Hematopoietic multipotent progenitor cell (in vitro differentiated cells): Measurements from ENCODE around the gene STC2. TPM values are rescaled to one million over a fixed set of nuclear protein-coding genes. Genes with fewer than 3 reads are reported as not detected.

Experiments used
- DNase-seq, 3 donors: peaks; one replicate each; pipeline ENCODE4 v3.0.0-alpha.2; 2011 to 2015; ENCODE audit warnings: low read depth in 2 of 3, low spot score in 2 of 3
- total RNA-seq: library from RNA; depleted of rRNA; stranded (reverse); fragments of >200 nt; gene quantifications from one replicate; pipeline ENCODE4 v1.2.3, GENCODE V29; 2012

STC2 gene
- total RNA-seq, 1 donor, result 0.27 TPM

DNA sequence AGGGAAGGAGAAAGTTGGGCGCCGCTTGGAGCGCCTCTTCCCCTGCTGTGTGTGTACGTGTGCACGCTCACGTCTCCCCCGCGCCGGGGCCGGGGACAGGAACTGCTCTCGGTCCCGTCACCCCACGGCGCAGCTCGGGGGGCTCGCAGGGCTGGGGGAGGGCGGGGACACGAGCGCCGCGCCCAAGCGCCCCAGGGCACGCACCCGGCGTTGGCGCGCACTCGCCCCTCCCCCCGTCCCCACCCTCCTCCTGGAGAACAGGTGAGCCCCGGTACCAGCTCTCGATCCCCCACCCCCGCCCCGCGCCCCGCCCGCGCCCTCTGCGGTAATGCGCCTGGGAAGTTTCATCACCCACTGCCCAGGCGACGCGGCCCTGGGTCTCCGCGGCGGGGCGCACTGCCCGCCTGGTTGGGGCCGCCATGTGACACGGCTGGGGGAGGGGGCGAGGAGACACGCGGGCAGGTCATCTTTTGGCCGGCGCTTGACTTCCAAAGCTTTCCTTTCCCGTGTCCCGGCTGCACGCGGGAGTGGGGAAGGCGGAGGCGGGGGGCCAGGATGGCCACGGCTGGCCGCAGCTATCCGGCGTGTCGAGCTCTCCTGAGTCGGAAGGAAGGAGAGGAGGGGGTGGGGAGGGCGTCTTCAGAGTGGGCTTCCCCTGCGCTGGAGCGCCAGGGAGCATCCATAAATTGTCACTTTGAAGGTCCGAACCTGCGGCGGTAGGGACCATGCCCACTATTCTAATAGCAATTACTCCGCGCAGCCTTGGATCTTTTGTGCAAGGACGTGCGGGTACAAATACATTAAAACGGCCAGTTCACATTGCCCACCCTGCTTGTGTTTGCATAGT, 1.5 kb upstream of the STC2 start:
- DNase-seq, result no peak

DNA sequence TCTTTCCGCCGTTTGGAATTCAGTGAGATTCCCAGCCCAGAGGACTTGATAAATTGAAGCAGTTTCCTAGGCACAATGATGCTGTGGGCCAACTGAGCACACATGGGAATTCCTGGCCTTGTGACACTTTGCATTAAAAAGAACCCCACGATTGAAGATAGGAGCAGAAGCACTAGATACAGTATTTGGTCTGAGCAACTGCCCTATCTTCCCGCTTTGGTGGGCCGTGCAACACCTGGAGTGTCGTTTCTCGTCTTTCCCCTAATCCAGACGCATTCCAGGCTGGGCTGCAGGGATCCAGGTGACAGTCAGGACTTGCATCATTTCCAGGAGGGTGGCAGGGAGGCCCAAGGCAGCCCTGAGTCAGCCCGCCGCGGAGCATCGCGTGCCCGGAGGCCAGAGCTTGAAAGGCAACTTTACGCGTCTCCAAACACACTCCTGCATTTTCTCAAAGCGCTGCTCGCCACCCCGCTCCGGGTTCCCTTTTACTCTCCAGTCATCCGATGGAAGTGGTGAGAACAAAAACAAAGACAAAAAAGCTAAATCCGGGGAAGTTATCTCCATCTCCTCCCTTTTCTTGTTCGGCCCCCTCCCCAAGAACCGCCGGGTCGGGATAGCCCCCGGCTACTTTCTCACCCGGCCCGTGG, 753 bp upstream of the STC2 start:
- DNase-seq, result peak in 1 of 3 donors; percentile 29

DNA sequence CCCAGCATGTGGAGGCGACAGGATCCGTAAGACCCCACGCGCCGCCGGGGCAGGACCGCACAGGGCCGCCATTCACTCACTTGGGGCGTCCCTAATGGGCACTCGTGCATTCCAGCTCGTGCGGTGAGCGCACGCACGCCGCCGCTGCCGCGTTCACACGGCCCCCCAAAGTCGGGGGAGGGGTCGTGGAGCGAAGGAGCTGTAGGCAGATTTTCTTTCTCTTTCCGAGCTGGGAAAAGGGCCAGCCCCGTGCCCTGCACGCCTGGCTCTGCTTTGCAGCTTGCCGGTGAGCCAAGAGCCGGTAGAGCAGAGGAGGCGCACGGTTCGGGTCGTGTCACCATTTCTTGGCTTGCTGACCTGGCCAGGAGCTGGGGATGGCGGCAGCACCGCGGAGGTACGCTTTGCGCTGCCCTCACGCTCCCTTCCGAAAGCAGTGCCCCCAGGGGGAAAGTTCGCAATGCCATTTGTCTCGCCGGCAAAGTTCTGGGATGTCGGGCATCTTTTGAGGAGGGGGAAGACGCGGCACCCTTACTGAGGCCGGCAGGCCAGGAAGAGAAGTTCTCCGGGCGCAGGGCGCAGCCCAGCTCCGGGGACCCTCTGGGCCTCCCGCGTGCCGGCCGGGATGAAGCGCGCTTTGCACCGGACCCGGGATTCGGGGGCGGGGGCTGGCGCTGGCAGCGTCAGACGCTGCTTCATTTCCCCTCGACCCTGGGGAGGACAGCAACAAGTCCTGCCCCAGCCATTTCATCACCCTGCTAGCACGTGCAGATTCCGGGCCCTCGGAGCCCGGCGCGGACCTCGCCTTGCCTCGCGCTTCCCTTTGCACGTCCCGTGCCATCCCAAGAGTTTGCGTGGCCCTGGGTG, 898 bp downstream of the STC2 start:
- DNase-seq, result peak in 1 of 3 donors; percentile 18

DNA sequence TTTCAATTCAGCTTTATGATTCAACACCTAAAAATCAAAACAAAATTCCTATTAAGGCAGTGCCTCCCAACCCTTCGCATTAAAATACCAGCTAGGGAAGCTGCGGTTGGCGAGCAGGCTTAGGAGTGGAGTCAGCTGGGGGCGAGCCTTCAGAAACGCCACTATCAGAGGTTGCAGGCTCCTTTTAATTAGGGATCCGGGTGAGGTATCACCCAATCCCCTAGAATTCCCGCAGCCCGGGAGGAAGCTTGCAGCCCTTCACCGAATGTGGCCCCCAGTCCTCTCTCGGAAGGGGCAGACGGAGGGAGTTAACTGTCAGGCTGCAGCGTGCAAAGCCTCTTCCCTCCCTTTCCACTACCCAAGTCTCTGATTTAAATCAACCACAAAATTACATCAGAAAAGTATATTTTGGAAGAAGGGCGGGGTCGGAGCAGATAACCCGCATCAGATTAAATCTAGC, 1.7 kb downstream of the STC2 start:
- no peak for DNase-seq

DNA sequence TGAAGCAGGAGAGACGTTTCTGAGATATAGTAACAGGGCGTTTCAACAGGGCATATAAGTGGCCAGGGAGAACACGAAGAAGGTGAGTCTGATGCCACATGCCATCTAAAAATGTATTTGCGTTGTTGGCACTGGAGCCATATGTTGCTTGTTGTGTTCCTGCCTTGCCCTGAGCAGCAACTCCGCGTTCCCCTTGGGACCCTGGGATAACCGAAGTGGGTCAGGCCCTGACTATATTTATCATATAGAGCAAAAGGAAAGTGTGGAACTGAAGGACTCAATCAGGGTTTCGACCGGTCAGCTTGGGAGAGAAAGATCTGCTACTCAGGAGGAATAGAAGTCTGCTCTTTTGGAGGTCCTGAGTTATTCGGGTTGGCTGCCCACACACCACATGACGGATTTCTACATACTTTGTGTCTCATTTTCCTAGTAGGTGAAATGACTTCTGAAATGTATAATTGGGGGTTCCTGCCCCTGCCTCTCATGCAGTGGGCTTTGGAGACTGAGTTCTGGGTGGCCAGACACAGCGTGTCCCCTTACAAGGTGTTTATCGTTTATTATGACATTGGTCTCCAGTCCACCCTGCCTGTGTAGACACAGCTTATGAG, 3.0 kb downstream of the STC2 start:
- DNase-seq, result no peak

DNA sequence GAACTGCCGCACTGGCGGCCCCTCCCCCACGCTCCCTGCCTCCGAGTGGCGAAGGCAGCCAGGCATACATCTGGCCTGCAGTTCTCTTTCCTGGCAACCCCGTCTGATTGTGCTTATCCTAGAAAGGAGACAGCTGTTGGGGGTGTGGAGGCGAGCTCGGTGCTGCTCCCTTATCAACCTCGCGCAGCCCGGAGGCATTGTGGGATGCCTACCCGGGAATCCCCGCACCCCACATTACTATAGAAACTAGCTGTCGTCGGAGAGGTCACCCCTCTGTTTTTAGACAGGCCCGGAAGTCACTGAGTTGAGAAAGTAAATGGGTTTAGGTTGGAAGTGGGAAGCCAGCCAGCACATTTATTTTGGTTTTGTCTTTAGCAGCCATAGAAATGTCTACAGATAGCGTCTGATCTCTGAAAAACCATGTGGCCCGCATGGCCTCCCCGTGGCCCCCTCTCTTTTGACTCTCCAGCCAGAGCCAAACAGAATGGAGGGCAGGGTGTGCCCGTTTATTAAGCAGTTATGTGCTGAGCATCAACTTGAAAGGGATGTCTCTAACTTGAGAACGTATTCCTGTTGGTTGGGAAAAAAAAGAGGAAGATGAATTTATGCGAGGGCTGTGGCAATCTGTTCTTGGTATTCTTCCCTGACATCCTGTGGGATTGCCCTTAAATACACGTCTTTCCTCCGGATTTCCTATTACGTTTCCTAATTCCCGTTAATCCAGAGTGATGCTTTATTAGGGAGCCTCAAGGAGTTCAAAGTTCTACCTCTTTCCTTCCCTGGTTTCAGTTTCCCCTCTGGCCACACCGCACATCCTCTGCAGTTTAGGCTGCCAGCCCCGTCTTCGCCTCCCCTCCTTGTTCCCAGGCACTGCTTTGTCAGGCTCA, 3.9 kb downstream of the STC2 start:
- DNase-seq, result peak in 2 of 3 donors; percentile 57 to 62

DNA sequence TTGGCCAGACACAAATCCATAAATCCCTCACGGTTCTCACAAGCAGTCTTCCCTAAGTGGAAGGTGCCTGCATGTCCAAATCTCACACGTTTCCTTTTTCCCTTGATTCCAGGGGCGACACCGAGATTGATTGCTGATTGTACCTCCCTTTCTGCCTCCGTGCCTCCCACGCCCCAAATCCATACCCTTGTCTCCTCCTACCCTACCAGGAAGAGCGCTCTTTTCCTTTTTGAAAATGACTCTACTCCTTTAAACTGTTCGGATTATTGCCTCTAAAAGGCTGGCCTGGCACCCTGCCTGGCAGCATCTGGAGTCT, 4.5 kb downstream of the STC2 start:
- no peak for DNase-seq

DNA sequence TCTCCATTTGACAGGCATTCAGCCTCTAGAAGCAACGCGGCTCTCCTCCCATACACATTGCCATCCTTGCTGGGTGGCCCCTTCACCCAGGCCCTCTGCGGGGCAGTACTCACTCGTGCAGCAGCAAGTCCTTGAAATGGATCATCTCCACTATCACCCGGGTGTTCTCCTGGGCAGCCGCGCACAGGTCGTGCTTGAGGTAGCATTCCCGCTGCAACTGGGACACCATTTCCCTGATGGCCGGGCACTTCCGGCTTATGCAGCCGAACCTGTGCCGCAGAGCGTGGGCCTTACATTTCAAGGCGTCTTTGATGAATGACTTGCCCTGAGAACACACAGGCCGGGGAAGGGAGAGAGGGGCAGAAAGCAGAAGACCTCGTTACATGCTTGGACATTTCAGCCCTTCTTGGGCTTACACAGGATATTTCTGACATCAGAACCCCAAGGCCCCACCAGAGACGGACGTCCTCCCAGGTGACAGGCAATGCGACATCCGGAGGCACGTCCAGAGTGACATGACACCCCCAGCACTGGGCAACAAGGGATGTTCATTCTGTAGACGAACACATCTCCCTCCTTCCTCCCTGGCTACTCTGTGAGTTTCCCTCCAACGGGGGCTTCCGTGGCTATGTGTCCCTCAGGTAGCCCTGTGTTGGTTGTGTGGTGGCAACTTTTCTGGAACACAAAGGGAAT, 5.0 kb downstream of the STC2 start:
- DNase-seq, result no peak

DNA sequence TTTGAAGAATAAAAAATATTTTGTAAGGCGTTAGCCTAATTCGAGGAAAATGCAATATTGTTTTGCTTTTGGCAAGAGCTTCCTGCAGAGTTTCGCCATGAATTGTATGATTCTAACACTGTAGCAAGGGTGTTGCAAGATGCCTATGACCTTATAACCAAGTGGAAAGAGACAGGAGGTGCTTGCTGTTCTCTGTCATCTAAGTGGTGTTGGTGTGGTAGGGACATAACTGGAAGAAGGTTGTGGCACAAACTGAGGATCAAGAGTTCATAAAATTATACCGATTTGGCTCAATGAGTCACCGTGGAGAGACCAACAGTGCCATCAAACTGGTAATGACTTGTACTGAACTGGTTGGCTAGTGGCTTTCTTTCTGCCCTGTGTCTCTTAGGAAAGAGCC, 6.3 kb downstream of the STC2 start:
- DNase-seq, result no peak

DNA sequence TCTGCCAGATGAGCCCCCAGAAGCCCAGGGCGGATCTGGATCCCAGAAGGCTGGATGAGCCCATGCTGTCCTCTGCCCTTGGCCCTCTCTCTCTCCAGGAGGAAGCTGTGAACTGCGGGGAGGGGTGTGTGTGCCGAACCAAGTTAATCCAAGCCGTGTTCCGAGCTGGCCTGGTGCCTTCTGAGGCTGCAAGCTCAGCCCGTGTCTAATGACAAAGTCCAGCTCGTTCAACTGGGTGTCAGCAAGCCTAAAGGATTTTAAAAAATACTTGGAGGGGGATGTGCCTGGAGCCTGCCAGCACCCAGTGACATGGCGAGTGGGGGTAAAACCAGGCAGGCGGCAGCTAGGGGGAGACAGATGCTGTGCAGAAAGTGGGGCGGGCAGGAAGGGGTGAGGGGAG, 8.0 kb downstream of the STC2 start:
- no peak for DNase-seq

DNA sequence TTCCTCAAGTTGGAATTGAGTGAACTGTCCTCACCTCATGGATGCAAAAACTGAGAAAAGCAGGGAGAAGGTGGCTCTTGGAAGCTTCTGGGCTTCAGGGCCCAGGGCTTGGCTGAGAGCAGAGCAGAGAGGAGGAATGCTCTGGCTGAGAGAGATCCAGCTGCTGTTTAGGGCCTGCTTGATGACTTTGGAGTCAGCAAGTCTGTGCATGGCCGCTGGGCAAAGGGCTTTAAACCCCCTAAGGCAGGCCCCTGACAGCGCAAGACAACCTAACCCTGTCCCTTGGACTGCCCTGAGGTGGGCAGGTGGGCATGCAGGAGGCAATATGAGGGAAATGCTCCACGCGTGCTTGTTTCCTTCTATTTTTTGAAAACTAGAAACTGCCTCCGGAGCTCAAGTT, 8.6 kb downstream of the STC2 start:
- DNase-seq, result no peak

DNA sequence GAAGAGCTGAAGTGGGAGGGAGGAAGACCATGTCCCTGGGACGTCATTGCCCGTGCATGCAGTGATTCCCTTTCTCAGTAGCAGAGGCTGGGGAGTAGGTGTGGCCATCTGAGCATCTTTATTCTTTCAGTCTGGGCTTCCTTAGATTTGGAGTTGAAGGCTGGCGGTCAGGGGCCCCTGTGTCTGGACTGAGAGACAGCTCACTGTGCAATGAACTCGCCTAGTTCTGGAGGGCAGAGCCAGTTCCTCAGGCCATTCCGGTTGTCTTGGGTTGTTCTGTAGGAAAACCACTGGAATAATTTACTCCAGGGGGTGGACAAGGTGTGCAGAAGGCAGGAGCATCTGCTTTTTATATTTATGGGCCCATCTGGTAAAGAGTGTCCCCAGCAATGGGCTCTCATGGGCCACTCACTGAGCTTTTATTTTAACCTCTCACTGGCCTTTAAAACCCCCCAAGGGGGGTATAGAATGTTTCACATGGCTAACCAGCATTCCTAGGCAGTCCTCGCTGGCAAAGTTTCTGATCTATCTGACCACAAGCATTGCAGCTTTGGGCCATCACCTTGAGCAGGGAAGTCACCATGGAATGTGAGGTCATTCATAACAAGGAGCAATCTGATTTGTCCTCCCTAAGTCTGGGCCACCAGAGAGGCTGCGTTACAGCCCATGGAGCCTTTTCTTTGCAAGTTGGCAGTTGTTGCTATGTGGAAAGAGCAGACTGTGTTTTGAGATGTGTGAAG, 9.2 kb downstream of the STC2 start:
- DNase-seq, result no peak

DNA sequence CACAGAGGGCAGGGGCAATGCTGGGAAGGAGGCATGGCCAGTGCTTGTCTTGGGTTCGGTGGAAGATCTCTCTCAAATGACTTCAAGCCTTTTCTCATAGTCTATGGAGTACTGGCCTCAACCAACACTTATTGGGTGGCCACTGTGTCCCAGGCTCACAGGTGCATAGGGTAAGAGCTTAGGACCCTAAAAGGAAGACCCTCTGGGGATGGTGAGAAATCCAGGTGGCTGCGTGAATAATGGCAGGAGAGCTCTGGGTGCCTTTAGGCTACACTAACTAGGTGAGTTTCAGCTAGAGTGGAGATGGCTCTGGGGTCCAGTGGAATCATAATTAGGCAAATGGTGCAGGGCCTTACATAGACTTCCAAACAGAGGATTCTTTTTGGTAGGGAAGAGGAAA, 9.9 kb downstream of the STC2 start:
- DNase-seq, result no peak

DNA sequence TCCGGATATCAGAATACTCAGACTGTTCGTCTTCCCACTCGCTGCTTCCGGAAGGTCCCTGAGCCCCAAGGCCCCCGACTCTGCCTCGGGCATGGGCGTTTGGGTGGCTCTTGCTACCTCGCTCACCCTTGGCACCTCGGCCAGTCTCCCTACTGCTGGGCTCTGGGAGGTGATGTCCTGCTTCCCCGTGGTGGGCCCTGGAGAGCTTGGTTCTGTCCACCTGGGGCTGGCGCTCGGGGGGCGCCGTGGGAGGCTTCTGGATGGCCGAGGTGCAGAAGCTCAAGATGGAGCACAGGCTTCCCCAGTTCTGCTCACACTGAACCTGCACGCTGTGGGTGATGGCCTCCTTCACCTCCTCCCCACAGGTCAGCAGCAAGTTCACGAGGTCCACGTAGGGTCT, 10.4 kb downstream of the STC2 start:
- no peak for DNase-seq

DNA sequence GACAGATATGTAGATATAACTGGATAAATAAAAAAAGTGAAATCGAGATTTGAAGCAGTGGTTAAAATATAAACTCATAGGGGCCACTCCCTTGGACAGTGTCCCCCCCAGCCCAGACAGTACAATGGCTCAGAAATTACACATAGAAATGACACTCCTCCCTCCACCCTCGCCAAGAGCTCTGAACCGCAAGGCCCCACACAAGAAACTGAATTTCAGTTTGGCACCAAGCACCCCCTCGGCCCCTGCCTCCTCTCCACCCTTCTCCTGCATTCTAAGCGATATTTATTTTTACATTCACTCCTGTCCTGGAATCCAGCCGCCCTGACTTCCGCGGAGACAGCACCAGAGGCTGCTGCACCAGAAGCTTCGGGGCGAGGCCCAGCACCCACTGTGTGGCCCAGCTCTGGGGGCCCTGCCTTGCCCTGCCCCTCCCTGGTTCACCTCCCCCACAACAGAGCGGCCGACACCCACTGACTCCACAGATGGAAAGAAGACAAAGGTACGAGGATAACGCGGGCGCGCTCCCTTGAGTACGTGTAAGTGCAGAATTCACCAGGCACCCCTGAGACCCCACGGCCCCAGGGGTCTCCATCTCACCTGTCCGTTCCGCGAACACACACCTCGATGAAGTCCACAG, 11.0 kb downstream of the STC2 start:
- no peak for DNase-seq

DNA sequence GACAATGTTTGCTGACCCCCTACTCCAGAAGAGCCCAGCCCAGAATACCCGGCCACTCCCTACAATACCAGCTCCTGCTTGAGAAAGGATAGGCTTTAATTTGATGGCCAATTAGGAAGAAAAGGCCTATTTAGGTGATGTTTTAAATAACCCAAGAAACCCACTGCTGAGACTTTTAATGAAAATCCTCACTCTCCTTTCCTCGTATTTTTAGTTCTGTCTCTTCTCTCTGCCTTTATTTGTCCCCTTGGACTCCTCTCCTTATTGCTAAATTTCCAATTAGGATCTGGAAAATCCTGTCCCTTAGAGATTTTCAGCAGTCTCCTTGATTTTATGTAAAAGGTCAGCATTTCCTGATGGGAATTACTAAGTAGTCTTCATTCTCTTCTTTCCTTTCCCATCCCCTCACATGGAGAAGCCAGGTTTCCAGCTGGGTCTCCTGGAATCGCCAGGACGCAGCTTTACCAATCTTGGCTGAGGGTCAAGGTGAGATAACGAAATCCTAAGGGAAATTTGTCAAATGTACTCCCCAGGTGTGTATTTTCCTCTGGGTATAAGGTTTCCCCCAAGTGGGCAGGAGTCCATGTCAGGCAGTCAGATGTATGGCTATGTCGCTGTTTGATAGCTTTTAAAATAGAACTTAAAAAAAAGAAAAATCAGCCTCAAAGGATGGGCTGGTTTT, 11.7 kb downstream of the STC2 start:
- no peak for DNase-seq

DNA sequence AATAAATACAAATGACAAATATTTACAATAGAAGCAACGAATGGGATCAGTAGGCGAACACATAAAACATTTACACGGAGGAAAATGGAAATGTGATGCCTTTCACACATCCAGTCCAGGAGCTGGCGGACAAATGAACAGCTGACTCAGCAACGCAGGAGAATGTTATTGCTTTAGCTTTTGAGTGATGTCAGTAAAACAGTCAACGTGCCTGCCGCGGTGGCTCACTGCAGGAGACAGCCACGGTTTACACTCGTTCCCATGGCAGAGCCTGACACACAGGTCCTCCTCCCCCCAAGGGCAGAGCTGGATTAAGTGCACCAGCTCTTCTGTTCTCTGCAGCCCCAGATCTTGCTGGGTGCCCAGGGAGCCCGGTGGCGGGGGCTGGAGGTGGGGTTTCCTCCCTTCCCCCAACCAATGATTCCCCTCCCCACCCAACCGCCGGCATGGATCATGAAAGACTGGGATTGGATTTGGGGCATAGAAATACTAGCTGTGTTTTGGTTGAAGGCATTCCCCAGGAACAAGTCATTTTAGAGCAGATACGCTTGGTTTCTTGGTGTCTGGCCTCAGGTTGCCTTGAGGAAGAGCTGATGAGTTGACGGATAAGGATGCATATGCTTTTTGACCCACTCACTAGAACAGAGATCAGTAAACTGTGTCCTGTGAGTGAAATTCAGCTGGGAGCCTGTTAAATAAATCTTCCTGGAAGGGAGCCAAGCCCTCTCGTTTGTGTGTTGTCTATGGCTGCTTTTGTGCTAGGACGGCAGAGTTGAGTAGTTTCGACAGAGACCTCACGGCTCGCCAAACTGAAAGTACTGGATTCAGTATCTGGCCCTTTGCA, 12.5 kb downstream of the STC2 start:
- no peak for DNase-seq
